Anterior cingulate cortex (tissue), 58 donors: ENCODE results near the gene MTARC1.

Source experiments
- DNase-seq, 58 donors: peaks; one replicate each; lab custom pipeline; 2025; lab: John Stamatoyannopoulos, UW

MTARC1 gene

DNA sequence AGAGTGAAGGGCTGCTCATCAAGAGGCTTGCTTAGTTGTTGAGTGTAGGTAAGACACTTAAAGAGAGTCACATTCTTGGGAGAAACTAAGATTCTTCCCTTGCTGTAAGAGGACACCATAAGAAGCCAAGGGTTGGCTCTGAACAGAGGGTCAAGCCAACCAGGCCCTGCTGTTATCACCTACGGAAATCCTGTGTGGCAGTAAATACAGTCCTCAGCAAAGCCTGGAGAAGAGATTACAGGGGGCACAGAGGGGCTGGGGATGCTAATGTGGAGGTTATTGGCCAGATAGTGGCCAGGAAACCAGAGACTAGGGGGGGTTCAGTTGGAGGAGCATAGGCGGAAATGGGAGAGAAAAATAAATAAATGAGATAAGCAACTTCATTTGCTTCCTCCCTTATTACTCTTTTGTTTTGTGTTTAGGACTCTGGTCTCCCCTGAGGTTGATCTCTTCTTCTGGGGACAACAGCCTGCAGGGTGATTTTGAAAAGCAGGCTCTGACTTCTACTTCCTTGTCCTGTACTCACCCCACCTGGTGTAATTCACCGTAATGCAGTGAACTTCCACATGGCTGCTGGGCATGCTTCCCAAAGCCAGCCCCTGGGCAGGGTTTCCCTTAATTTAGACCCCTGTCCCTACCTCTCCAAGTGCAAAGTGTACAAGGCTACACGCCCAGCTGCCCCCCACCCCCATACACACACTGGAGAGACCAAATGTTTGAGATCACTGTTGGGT lies 40.9 kb downstream of the MTARC1 start:
- DNase-seq = no peak

DNA sequence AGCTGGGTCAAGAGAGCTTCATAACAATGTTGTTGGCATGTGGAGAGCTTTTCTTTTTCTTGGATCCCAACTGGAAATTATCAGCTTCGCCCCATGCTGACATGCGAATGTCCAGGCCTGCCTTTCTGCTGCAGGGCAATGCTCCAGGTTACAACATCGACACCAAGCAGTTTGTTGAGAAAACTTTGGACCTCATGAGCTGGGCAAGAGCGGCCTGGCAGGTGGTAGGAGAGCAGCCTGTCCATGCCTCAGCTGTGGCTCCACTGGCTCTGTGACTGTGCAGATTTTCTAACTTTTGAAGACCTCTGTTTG lies 41.4 kb downstream of the MTARC1 start:
- DNase-seq = no peak

DNA sequence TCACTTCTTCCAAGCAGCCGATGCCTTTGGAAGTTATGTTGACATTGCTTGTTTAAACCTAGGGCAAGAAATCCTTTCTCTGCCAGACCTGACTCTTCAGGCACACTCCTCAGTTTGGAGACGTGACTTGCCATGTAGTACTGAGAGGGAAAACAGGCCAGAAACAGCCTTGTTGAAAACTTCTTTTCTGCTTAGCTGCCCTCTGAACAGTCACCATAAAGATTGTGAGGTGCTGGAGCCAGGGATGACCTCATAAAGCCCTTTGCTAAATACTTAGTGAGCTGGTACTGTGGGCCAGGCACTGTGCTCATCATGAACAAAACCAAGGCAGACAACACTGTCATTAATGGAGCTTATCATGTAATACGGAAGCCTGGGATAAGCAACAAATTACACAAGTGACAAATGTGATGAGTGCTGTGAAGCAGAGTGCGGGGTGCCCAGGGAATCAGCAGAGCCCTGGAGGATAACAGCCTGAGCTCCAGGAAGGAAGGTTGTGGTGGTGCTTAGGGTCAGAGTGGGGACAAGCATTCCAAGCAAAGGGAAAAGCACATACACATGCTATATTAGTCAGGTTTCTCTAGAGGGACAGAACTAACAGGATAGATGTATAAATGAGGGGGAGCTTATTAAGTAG lies 42.4 kb downstream of the MTARC1 start:
- DNase-seq = no peak

DNA sequence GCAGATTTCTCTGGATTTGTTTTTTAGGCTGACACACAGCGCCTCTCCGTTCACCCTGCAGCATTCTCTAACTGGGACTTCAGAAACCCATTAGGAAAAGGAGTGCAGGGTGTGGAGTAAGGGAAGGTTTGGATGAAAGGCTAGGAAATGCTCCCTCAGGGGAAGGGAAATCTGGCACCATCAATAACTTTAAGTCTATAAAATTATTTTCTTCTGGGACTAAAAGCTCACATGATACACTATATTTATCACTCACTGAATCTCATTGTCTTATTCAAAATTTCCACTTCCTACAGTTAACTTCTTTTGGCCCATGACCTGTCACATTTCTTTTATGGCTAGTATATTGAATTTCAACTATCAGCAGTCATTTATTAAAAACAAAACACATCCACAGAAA lies 46.7 kb downstream of the MTARC1 start:
- no peak for DNase-seq

DNA sequence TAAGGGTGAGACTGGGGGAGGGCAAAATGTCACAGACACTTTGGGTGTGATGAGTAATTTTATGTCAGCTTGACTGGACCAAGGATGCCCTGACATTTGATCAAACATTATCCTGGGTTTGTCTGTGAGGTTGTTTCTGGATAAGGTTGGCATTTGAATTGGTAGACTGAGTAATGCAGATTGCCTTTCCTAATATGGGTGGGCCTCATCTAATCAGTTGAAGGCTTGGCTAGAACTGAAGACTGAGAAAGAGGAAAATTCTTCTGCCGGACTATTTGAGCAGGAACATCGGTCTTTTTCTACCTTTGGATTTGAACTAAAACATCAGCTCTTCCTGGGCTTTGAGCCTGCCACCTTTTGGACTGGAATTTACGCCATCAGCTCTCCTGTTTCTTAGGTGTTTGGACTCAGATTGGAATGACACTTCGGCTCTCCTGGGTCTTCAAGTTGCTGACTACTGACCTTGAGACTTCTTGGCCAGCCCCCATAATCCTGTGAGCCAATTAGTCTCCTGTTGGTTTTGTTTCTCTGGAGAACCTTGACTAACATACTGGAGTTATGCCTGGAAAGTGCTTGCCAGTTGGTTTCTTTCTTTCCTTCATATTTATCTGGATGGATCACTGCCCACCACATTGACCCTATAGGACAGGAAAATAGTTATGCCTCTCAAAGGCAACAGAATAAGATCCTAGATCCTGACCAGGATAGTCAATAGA lies 47.6 kb downstream of the MTARC1 start:
- no peak for DNase-seq
